Measurements from ENCODE around the gene IRGQ.

GRCh38 chr19:43610493-43610892, 14.6 kb upstream of the IRGQ start:
- TF ChIP-seq CTCF (IDR thresholded peaks at IDR 0.05) (no peak), ZFX (IDR thresholded peaks at IDR 0.05; ENCODE audit: borderline replicate concordance) (no peak)
